Esophagus mucosa (tissue), 1 donor: Measurements from ENCODE around the gene HLA-DQA1. TPM values are rescaled to one million over a fixed set of nuclear protein-coding genes. Genes with fewer than 3 reads are reported as not detected.

ENCODE experiments used
- total RNA-seq: library from RNA; stranded (reverse); gene quantifications from one replicate; pipeline ENCODE4 v1.2.4, GENCODE V29; 2023
- donor health status: DM: yes; HTN: yes; CAD: no.

The HLA-DQA1 gene
- total RNA-seq, 1 donor from 2014 or later = 3.9 TPM

Other genes with a start within 250 kb of the HLA-DQA1 start
- gene BTNL2, start 230.2 kb upstream of the HLA-DQA1 start, total RNA-seq = not detected
- gene HLA-DRA, start 197.5 kb upstream of the HLA-DQA1 start, total RNA-seq = 38.7 TPM
- not detected for gene HLA-DRB5, start 107.1 kb upstream of the HLA-DQA1 start, total RNA-seq
- 17.3 TPM for gene HLA-DRB1, start 47.6 kb upstream of the HLA-DQA1 start, total RNA-seq
- gene HLA-DQB1, start 29.3 kb downstream of the HLA-DQA1 start, total RNA-seq = 1.1 TPM
- gene HLA-DQA2, start 104.0 kb downstream of the HLA-DQA1 start, total RNA-seq = 0.80 TPM
- 0.64 TPM for gene HLA-DQB2, start 126.1 kb downstream of the HLA-DQA1 start, total RNA-seq
- gene HLA-DOB, start 179.6 kb downstream of the HLA-DQA1 start, total RNA-seq = 0.52 TPM
- gene TAP2, start 201.3 kb downstream of the HLA-DQA1 start, total RNA-seq = 23.1 TPM
- gene PSMB8, start 206.6 kb downstream of the HLA-DQA1 start, total RNA-seq = 33.0 TPM
- 26.0 TPM for gene TAP1, start 216.3 kb downstream of the HLA-DQA1 start, total RNA-seq
- 11.7 TPM for gene PSMB9, start 216.8 kb downstream of the HLA-DQA1 start, total RNA-seq